A673 (cell line): ENCODE results near the gene FSCN2.

Experiments used
- CTCF ChIP-seq: fragments of 300-800, 200-600 bp; sonication (generic); conservative IDR thresholded peaks from 2 replicates; pipeline ENCODE4 v1.5.1; 2017; ENCODE audit warnings: low read depth, mild to moderate bottlenecking, antibody characterized with exemption, low read length, moderate library complexity, mixed read lengths
- EZH2 ChIP-seq: fragments of 200-600 bp; sonication (generic); IDR thresholded peaks from 2 replicates; pipeline ENCODE4 v1.6.1; 2017; ENCODE audit warnings: borderline replicate concordance, low read depth, mild to moderate bottlenecking, mixed read lengths, antibody characterized with exemption, low read length; ENCODE audit not compliant: poor library complexity, severe bottlenecking

- TF ChIP-seq CTCF (no peak), EZH2 (no peak)
Observed at GRCh38 chr17:81550830-81551457, 22.8 kb downstream of the FSCN2 start.
